ENCODE results near the gene AVL9. TPM values are rescaled to one million over a fixed set of nuclear protein-coding genes. Genes with fewer than 3 reads are reported as not detected.

AVL9 gene
- total and polyA plus RNA-seq, 4 donors = 9.7 to 52.5 (median 35.3) TPM

GRCh38 chr7:32507414-32507813 lies 12.1 kb downstream of the AVL9 start:
- H3K4me3 ChIP-seq = no peak overlapping the region
- DNase-seq (no peak), ATAC-seq (ENCODE audit: insufficient read depth, low FRiP score) (no peak)
- H3K27ac ChIP-seq (ENCODE audit: low read depth in 1 of 2, low read length in 1 of 2) = no peak overlapping the region
- no peak overlapping the region for H3K9ac ChIP-seq (ENCODE audit: insufficient read depth in 1 of 2, low read length in 2 of 2)
- H3K27me3 ChIP-seq (ENCODE audit: control insufficient read depth in 3 of 3, insufficient read depth in 3 of 3, low read length in 2 of 3) = no peaks in the 10 kb centered on the region
- TF ChIP-seq CTCF (IDR thresholded peaks at IDR 0.05; ENCODE audit: control extremely low read depth, extremely low read depth) = no peak
- peaks cover 0 to 8% (median 0%) of the 10 kb centered on the region in 5 donors for H3K4me1 ChIP-seq (ENCODE audit: control insufficient read depth in 5 of 5, insufficient read depth in 5 of 5, low read length in 5 of 5)
- WGBS, 2 donors = 90 to 92% methylated on average over 6 of the region's 6 CpGs
- H3K36me3 ChIP-seq (ENCODE audit: control insufficient read depth in 4 of 4, insufficient read depth in 4 of 4, low read length in 4 of 4) = peaks cover 0 to 3% (median under 1%) of the 10 kb centered on the region in 4 donors
- H3K9me3 ChIP-seq (ENCODE audit: control insufficient read depth in 4 of 4, insufficient read depth in 3 of 4, low read length in 3 of 4) = no peaks in the 10 kb centered on the region

- no peak for DNase-seq
- H3K27ac ChIP-seq (ENCODE audit: low read depth in 1 of 2, low read length in 1 of 2) = no peak overlapping the region
- H3K36me3 ChIP-seq (ENCODE audit: control insufficient read depth in 4 of 4, insufficient read depth in 4 of 4, low read length in 4 of 4) = peaks cover 0 to 2% (median under 1%) of the 10 kb centered on the region in 4 donors
- no peak for TF ChIP-seq CTCF (IDR thresholded peaks at IDR 0.05; ENCODE audit: control extremely low read depth, extremely low read depth)
- H3K4me3 ChIP-seq = no peak overlapping the region
- peaks cover 0 to 3% (median 0%) of the 10 kb centered on the region in 4 donors for H3K9me3 ChIP-seq (ENCODE audit: control insufficient read depth in 4 of 4, insufficient read depth in 3 of 4, low read length in 3 of 4)
- peaks cover 0 to 10% (median 0%) of the 10 kb centered on the region in 5 donors for H3K4me1 ChIP-seq (ENCODE audit: control insufficient read depth in 5 of 5, insufficient read depth in 5 of 5, low read length in 5 of 5)
- no peaks in the 10 kb centered on the region for H3K27me3 ChIP-seq (ENCODE audit: control insufficient read depth in 3 of 3, insufficient read depth in 3 of 3, low read length in 2 of 3)
- 93 to 98% methylated on average over 4 of the region's 4 CpGs for WGBS, 2 donors
- H3K9ac ChIP-seq (ENCODE audit: insufficient read depth in 1 of 2, low read length in 2 of 2) = no peak overlapping the region
- no peak for ATAC-seq (ENCODE audit: insufficient read depth, low FRiP score)
These were observed 16.5 kb downstream of the AVL9 start for GRCh38 chr7:32511791-32512190.

- H3K9ac ChIP-seq (ENCODE audit: insufficient read depth in 1 of 2, low read length in 2 of 2) = no peak overlapping the region
- DNase-seq = no peak
- H3K9me3 ChIP-seq (ENCODE audit: control insufficient read depth in 4 of 4, insufficient read depth in 3 of 4, low read length in 3 of 4) = peaks cover 0 to 3% (median 0%) of the 10 kb centered on the region in 4 donors
- ATAC-seq (ENCODE audit: insufficient read depth, low FRiP score) = no peak
- H3K4me3 ChIP-seq = no peak overlapping the region
- H3K36me3 ChIP-seq (ENCODE audit: control insufficient read depth in 4 of 4, insufficient read depth in 4 of 4, low read length in 4 of 4) = peaks cover 0 to 2% (median under 1%) of the 10 kb centered on the region in 4 donors
- H3K27me3 ChIP-seq (ENCODE audit: control insufficient read depth in 3 of 3, insufficient read depth in 3 of 3, low read length in 2 of 3) = no peaks in the 10 kb centered on the region
- H3K4me1 ChIP-seq (ENCODE audit: control insufficient read depth in 5 of 5, insufficient read depth in 5 of 5, low read length in 5 of 5) = peaks cover 0 to 10% (median 0%) of the 10 kb centered on the region in 5 donors
- TF ChIP-seq CTCF (IDR thresholded peaks at IDR 0.05; ENCODE audit: control extremely low read depth, extremely low read depth) = no peak
- WGBS, 2 donors = 97 to 99% methylated on average over 1 of the region's 1 CpG
- H3K27ac ChIP-seq (ENCODE audit: low read depth in 1 of 2, low read length in 1 of 2) = no peak overlapping the region
These were observed 17.9 kb downstream of the AVL9 start for GRCh38 chr7:32513210-32513609.

Data from lung (tissue), 12 donors.